Activated T-cell treated with anti-CD3 and anti-CD28 coated beads, Interleukin-2, amount 50 U/mL, for 48 hours (primary cell): ENCODE data around the gene L3MBTL4.

Experiments used
- DNase-seq, 2 experiments: peaks; one replicate each; pipeline ENCODE4 v3.0.0-alpha.2; 2020

Gene L3MBTL4

DNA sequence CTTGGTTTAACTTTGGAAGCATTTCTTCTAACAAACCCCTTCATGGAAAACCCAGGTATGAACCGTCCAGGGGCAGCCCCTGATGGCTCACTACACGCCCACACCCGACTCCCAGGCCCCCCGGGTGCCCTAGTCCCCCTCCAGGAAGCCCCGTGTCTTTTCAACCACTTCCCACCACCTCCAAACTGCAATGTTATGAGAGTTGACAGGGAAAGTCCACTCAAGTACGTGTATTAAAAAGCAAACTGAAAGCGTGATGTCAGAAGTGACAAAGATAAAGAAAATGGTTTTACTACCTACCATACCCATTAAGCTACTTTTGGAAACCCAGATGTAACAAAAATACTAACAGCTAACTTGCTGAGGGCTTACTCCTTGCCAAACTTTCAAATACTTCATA, 51.5 kb downstream of the L3MBTL4 start:
- peak in 1 of 2 experiments; percentile 25 for DNase-seq

DNA sequence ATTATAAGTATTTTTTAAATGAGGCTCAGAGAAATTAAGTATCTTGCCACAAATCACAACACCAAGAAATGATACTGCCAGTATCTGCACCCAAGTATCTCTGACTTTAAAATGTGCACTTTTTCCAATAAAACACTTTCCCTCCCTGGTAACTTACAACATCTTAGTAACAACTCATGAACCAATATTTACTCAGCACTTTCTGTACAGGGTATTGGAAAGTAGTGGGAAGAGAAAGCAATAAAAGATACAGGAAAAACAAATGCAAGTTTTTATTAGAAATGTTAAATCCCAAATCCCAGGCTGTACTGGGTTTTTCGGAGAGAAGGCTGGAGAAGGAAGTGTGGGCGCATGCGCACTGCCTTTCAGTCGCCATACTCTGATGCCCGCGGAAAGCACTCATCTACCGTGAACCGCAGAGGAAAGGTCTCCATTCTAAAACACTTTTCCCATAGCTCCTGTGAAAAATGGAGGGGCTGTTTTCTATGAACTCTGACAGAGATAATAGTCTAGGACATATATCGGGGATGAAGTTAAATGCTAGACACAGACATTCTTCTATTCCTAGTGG, 52.1 kb downstream of the L3MBTL4 start:
- DNase-seq = no peak

DNA sequence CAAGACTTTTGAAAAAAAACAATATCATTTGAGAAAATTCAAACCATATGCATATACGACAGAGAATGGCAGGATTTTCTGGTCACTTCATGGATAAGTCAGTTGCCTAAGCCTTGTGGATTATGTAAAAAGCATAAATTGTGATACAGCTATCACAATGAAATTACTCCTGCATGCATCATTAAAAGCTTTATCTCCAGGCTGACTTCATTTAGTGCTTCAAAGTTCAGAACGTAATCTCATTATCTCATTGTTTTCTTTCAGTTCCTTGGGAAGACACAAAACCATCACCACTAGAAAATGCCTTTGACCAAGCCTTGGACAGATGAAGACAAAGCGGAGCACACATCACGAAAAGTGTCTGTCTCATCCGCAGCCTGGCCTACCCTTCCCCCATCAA, 57.0 kb downstream of the L3MBTL4 start:
- no peak for DNase-seq

DNA sequence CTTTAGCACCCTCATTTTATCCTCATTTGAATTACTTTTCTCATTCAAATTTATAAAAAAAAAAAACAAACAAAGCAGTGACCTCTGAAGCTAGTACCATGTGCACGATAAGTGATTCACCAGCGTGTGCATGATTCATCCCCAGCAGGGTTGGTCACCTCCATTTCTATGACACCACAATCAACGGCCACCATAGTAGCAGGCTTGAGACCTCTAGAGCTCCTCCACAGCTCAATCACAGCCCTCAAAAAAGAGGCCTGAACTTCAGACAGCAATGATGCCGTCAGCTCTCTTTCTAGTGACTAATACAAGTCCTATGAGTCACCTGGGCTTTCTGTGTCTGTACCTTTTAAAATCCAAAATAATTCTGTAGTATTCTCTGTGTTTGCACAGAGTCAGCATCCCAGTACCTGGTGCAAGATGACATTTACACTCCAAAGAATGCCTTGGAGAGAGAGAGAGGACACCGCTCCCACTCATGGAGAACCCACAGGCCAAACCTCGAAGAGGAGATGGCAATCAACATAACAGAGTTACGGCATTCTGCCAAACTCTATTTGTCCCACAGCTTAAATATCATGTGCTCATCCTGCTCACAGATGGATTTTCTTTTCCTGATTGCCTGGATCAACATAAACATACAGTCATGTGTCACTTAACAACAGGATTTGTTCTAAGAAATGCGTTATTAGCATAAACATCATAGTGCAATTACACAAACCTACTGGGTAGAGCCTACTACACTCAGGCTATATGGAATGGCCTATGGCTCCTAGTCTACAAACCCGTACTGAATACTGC, 58.7 kb downstream of the L3MBTL4 start:
- no peak for DNase-seq

DNA sequence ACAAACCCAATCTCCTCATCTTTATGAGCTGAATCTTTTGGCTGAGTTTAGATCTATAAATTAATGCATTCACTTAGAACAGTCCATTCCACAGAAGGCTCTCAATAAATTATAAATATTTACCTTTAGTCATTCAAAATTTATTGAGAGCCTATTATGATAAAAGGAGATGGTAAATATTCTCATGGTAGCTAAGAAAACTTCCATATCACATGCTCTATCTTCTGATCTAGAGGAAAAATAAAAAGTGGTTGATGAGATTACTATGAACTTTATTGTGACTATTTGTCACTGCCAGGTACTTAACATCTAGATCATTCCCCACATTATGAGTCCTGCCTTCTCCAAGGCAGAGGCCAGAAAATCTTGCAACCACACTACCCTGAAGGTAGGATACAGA, 62.4 kb downstream of the L3MBTL4 start:
- DNase-seq = no peak

DNA sequence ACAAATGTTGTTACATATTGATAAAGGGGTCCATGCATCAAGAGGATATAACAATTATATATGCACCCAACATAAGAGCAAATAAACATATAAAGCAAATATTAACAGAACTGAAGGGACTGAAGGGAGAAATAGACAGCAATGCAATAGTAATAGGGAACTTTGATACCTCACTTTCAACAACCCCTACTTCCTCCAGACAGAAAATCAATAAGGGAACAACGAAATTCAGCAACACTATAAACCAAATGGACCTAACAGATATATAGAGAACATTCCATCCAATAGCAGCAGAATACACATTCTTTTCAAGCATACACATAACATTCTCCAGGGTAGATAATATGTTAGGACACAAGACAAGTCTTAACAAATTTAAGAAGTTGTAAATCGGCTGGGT, 71.7 kb downstream of the L3MBTL4 start:
- no peak for DNase-seq

DNA sequence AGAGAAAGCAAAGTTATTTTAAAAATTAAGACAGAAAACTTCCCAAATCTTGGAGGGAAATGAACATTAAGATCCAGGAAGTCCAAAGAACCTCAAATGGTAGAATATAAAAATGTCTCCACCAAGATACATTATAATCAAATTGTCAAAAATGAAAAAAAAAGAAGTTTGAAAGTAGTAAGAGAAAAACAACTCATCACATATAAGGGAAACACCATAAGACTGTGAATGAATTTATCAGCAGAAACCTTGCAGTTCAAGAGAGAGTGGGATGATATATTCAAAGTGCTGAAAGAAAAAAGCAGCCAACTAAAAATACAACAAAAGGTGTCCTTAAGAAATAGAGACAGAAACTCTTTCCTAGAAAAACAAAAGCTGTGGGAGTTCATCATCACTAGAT, 73.0 kb downstream of the L3MBTL4 start:
- DNase-seq = no peak

DNA sequence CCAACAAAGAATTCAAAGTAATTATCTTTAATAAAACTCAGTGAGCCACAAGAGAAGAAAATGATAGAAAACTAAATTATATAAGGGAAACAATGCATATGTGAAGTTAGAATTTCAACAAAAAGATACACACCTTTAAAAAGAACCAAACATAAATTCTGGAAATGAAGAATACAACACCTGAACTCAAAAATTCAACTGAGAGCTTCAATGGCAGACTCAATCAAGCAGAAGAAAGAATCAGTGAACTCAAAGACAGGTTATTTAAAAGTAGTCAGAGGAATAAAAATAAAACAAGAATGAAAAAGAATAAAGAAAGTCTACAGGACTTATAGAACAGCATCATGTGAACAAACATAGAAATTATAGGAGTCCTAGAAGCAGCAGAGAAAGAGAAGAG, 73.4 kb downstream of the L3MBTL4 start:
- DNase-seq = no peak

DNA sequence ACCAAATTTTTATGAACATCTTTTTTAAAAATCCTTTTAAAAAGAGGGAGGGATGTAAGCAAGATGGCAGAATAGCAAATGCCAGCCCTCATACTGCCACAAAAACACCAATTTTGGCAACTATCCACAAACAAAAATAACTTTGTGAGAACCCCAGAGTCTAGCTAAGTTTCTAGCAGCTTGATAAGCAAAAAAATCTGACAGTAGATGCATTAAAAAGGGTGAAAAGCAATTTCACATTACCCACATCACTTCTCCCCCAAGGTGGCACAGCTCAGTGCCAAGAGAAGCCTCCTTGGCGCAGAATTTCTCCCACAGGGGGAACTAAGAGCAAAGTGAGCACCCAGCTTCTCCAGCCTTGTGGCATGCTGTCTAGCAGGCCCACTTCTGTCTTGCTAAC, 74.6 kb downstream of the L3MBTL4 start:
- no peak for DNase-seq

DNA sequence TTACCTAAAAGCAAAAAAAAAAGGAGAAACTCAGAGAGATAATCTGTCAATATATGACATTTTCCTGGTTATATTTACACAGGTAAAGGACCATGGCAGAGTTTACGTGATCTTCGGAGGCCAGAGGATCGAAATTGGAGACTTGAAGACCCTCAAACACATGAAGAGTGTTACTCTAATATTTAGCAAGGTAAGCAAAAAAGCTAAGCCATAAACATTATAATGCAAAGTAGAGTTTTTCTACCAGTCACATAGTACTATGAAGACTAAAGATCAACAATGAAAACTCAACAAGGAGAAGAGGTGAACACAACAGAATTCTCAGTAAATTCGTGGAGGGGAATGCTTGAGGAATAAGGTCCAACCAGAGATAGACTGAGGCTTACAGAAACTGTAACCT, 78.5 kb downstream of the L3MBTL4 start:
- DNase-seq = no peak

DNA sequence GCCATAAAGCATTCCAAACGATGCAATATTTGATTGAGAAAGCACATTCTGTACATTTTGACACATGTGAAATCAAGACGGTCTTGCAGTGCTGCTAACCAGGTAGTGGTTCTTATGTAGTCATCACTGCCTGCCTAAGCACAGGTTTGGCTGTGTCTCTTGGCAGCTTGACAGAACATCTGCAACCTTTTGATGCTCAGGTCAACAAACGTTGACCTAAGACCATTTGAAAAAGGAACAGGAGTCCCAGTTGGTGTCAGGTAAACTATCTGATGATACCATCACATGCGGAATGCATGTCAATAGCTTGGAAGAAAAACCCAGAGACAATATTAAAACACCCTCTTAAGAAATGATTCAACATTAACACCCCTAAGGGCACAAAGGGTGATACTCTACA, 80.7 kb downstream of the L3MBTL4 start:
- no peak for DNase-seq

DNA sequence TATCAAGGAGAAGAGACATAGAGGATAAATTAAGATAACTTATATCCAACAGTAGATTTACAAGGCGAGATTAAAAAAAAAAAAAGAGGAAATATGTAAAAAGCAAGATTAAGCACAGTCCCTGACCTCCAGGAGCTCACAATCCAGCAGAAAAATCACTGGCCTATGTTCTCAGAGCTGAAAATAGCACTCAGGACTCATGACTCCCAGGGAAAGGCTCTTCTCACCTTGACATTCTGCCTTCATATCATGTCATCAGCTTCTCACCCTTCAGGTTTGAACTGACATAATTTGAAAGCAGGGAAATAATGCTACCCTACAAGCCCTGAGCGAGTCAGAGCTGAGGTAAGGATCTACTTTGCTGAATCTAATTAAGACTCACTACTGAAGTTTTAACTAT, 82.8 kb downstream of the L3MBTL4 start:
- no peak for DNase-seq

DNA sequence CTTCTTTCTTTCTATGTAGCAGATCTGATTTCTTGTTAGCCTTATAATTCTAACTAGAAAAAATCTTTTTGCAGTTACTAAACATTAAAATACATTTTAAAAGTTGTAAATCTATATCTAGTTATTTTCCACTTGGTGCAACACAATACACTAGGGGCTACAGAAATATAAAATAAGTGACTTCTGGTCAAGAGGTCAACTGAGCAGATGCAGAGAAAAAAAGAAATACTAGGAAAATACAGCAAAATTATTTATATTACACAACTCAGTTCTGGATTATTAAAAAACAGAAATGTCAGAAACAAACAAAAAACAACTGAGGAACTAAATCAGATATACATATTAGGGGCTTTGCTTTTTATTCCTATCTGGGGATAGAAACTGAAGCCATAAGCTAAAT, 83.9 kb downstream of the L3MBTL4 start:
- DNase-seq = no peak

DNA sequence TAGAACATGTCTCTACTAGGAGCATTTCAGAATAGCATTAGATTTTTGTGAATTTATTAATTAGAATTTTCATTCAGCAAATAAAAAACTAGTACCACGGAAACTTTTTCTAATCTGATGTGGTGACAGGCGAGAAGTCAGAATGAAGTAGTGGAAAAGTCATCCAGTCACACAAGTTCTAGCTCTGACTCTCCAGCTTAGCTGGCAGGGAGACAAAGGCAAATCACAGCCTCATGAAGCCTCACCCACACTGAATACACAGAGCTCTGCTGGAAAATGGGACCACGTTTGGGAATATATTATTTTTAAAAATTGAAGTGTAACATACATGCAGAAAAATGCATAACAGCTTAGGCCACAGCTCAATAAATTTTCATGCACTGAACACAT, 86.1 kb downstream of the L3MBTL4 start:
- DNase-seq = no peak

DNA sequence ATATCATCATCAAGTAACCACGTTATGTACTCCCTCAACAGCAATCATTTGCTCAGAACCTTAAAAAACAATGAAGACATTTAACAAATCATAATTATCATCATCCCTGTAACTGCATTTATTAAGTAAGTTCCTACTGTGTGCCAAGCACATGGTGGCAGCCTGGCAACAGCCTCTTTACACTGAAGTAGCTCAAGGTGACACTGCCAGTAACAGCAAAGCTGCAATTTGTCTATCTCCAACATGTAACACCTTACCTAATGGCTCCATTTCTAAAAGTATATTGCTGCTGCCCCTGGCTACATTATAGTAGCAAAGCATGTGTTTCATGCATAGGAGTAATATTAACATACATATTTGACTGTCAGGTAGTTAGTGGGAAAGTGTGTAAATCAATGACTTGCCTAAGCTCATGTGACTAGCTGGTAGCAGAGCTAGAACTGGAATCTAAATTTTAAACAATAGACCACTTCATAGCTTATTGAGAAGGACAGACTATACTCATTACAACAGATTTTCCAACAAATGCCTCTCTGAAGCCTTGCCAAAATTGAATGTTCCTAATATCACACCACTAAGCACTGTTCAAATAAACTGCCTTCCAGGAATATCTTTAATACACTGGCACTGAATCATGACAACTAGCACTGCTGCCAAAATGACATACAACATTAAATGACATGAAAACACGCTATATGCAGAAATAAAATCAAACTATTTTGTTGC, 86.7 kb downstream of the L3MBTL4 start:
- DNase-seq = no peak

DNA sequence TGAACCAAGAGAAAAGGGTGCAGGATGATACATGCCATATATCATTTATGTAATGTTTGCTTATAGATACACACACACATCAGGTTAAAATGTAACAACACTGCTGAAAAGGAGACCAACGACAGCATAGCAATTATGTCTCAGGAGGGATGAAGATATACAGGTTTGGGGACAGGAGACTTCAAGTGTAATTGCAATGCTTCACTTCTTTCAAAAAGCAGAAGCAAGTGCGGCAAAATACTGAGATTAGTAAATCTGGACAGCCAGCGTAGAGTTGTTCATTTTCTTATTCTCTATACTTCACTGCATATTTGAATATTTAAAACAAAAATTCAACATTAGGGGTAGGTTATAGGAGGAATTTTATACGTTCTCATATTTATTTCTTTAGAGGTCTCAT, 87.2 kb downstream of the L3MBTL4 start:
- no peak for DNase-seq

DNA sequence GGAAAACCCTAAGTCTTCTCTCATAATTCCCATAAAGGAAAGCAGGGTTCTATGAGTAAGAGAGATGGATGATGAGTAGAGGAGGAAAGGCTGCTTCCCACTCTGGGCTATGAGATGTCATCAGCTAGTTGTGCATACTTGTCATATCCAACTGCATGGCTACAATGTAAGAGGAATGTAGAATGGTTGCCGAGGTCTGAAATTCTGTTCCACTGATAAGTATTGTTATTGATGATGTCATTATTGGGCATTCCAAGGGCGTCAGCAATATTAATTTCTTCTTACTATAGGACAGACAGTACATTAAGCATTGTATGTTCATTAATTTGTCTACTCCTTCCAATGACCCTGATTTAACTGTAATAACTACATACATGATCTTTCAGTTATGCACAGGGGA, 88.1 kb downstream of the L3MBTL4 start:
- DNase-seq = no peak

DNA sequence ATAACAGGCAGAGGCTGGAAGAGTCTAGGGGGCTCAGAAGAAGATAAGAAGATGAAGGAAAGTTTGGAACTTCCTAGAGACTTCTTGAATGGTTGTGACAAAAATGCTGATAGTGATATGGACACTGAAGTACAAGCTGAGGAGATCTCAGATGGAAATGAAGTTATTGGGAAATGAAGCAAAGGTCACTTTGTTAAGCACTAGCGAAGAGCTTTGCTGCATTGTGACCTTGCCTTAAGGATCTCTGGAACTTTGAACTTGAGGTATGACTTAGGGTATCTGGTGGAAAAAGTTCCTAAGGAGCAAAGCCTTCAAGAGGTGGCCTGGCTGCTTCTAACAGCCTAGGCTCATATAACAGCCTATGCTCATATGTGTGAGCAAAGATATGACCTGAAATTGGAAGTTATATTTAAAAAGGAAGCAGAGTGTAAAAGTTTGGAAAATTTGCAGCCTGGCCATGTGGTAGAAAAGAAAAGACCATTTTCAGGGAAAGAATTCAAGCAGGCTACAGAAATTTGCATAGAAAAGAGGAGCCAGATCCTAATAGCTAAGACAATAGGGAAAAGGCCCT, 91.3 kb downstream of the L3MBTL4 start:
- no peak for DNase-seq

DNA sequence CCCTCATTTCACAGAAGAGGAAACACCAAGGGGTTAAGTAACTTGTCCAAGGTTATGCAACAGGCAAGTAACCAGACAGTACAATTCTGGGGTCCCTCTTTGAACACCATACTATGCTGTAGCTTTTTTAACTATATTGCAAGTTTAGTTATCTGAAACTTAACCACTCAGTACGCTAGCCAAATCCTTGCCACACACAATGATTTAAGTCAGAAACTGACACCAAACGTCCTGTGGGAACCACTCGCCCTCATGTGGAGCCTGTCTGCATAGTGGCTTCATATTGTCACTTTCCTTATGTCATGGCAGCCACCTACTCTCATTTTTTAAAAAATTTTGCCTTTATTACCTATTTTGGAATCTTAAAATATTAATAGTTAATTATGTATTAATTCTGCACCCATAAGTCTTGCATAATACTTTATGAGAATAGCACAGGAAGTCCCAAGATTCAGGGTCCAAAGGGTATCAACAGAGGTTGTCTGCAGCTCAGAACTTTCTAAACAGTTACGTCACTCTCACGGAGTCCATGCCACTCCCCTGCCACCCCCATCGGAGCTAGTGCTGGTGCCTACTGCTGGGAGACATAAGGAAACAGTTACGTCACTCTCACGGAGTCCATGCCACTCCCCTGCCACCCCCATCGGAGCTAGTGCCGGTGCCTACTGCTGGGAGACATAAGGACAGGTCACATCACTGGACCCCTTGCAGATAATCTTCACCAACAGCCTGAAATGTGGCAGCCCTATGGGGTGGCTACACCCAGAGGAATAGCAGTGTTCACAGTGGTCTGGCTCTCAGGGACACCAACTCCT, 99.0 kb downstream of the L3MBTL4 start:
- no peak for DNase-seq

DNA sequence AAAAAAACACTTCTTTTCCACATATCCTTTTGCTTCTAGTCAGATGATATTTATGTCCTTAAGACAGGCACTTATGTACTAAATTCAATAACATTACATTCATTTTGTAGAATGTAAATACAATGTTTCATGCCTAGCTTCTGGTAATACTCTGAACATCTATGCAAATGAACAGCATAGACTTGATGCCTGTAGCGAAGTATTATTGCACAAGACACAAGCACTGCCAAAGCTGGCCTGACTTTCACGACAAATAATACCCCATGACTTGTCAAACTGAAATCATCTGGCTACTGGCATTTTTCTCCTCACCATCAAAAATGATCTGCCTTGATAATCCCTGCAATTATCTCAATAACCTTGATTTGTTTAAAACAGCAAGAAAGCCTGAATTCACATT, 101.3 kb downstream of the L3MBTL4 start:
- no peak for DNase-seq

DNA sequence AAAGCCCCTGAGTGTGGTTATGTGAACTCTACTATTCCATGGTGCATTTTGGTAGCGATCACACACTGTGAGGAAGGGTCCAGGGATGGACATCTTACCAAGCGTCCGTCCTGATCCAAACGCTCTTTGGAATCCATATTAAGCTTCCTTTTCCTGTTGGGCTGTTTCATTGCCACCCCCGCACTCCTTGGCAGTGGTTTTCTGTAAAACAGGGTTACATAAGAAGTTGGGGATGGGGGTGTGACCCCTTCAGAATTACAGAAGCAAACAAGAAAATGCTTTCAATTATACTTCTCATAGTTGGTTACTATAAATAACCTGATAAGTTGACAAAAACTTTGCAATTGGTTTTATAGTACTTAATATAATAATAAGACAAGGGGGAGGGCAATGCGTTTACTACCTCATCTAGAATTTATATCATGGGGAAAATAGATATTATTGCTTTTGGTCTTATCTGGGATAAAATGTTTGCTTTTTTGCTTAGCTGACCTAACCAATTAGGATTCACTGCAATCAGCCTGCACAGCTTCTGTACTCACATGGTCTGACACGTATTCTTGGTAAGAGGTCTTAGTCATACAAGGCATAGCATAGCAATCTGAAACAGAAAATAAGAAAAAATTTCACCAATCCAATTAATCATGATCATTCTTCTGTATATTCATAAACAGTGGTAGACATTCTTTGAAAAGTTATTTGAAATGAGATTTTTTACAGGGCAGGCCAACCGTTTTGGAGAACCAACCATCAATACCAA, 103.1 kb downstream of the L3MBTL4 start:
- no peak for DNase-seq

DNA sequence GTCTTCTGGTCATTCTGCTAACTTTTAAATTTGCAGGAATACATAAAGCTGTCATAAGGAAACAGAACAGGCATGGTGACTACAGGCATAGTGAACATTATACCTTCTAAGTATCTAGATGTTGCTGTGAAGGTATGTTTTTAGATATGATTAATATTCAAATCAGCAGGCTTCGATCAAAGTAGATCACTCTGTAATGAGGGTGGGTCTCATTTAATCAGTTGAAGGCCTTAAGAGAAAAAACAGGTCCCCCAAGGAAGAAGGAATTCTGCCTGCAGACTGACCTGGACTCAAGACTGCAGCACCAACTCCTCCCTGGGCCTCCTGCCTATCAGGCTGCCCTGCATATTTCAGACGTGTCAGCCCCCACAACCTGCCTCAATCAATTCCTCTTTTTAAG, 104.0 kb downstream of the L3MBTL4 start:
- no peak for DNase-seq
